OCI-LY3 (cell line): ENCODE results near the gene KLHL29.

ENCODE experiments used
- CTCF ChIP-seq: fragments of 200-600, 300-600 bp; sonication (generic); IDR thresholded peaks from 2 replicates; pipeline ENCODE4 v1.5.1; 2014; ENCODE audit warnings: antibody characterized with exemption, low read length, low read depth
- EZH2phosphoT487 ChIP-seq: fragments of 200-600 bp; shearing (Covaris generic); IDR thresholded peaks from 2 replicates; pipeline ENCODE4 v1.6.1; 2018; ENCODE audit warnings: antibody characterized with exemption, mixed run types, low read depth

GRCh38 chr2:23712756-23713151, 327.8 kb downstream of the KLHL29 start:
- TF ChIP-seq CTCF = no peak
- TF ChIP-seq EZH2phosphoT487 = no peak
